Loucy (cell line): ENCODE results near the gene FOXG1.

Source experiments
- H2AFZ ChIP-seq: fragments of 200-600 bp; sonication (generic); 2 replicates; pipeline ENCODE4 v1.6.0; 2016; ENCODE audit warnings: antibody characterized with exemption, mild to moderate bottlenecking, low read length, moderate library complexity
- H3F3A ChIP-seq: fragments of 200-600 bp; 2 replicates; pipeline ENCODE4 v1.6.0; 2016; ENCODE audit warnings: antibody characterized with exemption, low read depth, mild to moderate bottlenecking
- H3K27me3 ChIP-seq: fragments of 200-600 bp; sonication (generic); 2 replicates; pipeline ENCODE4 v1.6.1; 2014; ENCODE audit warnings: low read length, mild to moderate bottlenecking; ENCODE audit not compliant: insufficient read depth, poor library complexity, severe bottlenecking
- H3K36me3 ChIP-seq: fragments of 200-600 bp; sonication (generic); 2 replicates; pipeline ENCODE4 v1.6.1; 2016; ENCODE audit warnings: low read length; ENCODE audit not compliant: insufficient read depth
- H3K4me1 ChIP-seq: fragments of 200-600 bp; sonication (generic); 2 replicates; pipeline ENCODE4 v1.5.1; 2014; ENCODE audit warnings: low read length, mild to moderate bottlenecking; ENCODE audit not compliant: insufficient read depth, poor library complexity, severe bottlenecking
- H3K4me2 ChIP-seq: fragments of 200-600 bp; sonication (generic); 2 replicates; pipeline ENCODE4 v1.6.0; 2014; ENCODE audit warnings: antibody characterized with exemption, low read length, low read depth, mild to moderate bottlenecking; ENCODE audit not compliant: poor library complexity, severe bottlenecking
- H3K4me3 ChIP-seq: fragments of 200-600 bp; sonication (generic); 2 replicates; pipeline ENCODE4 v1.5.1; 2014; ENCODE audit warnings: low read length, mild to moderate bottlenecking, mixed read lengths; ENCODE audit not compliant: poor library complexity, severe bottlenecking
- H3K79me2 ChIP-seq: fragments of 200-600 bp; sonication (generic); 2 replicates; pipeline ENCODE4 v1.6.1; 2014; ENCODE audit warnings: low read length; ENCODE audit not compliant: insufficient read depth
- H3K9ac ChIP-seq: fragments of 200-600 bp; sonication (generic); 2 replicates; pipeline ENCODE4 v1.6.0; 2014; ENCODE audit warnings: mild to moderate bottlenecking, low read depth, low read length, moderate library complexity; ENCODE audit not compliant: poor library complexity, severe bottlenecking
- H3K9me2 ChIP-seq: fragments of 200-600 bp; sonication (generic); replicated peaks from 2 replicates; pipeline ENCODE4 v1.6.1; 2016; ENCODE audit warnings: low read depth, low read length, mixed read lengths
- H3K9me3 ChIP-seq: fragments of 200-600 bp; sonication (generic); 2 replicates; pipeline ENCODE4 v1.6.1; 2014; ENCODE audit warnings: mild to moderate bottlenecking, antibody characterized with exemption, low read length, low read depth; ENCODE audit not compliant: insufficient read depth
- H4K20me1 ChIP-seq: fragments of 200-600 bp; sonication (generic); 2 replicates; pipeline ENCODE4 v1.6.0; 2014; ENCODE audit warnings: antibody characterized with exemption, low read length, mild to moderate bottlenecking; ENCODE audit not compliant: insufficient read depth, poor library complexity, severe bottlenecking
- EZH2phosphoT487 ChIP-seq: fragments of 200-600 bp; IDR thresholded peaks from 2 replicates; pipeline ENCODE4 v1.6.1; 2018; ENCODE audit warnings: antibody characterized with exemption, mild to moderate bottlenecking, moderate library complexity, borderline replicate concordance
- TF ChIP-seq, protein P1 (sequence below): fragments of 200-600 bp; sonication (generic); conservative IDR thresholded peaks from 2 replicates; pipeline ENCODE4 v1.5.1; 2014; ENCODE audit warnings: mild to moderate bottlenecking, antibody characterized with exemption, low read length

FOXG1 gene

DNA sequence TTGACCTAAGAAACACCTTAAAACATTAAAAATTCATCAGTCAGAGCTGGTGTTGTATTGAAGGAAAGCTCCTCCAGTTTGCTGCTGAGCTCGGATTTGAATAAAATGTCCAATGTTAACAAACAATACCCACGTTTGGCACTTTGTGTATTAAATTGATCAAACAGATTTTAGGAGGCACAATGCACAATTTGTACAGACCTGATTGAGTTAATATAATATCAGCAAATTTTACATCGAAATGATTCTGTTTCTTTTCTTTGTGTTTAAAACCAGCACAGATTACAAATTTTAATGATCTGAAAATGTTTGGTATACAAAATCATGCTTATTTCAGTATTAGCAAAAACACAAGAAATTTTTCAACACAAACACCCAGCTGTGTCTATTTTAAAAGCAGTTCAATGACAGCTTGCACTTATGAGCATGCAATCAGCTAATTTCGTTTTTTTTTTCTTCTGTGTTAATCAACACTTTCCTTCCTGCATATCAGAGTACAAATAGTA is 2.8 kb upstream of the FOXG1 start:
- no peak overlapping the region for H3K4me2 ChIP-seq
- H3K9ac ChIP-seq: no peak overlapping the region
- H2AFZ ChIP-seq: no peak overlapping the region

GRCh38 chr14:28764257-28765160 is 2.1 kb upstream of the FOXG1 start:
- H3K4me1 ChIP-seq: no peaks in the 10 kb centered on the region
- H3K27me3 ChIP-seq: no peaks in the 10 kb centered on the region
- no peaks in the 10 kb centered on the region for H3K9me3 ChIP-seq
- H3K79me2 ChIP-seq: no peaks in the 10 kb centered on the region
- H3F3A ChIP-seq: no peaks in the 10 kb centered on the region
- no peak for TF ChIP-seq EZH2phosphoT487
- TF ChIP-seq, protein P1, sequence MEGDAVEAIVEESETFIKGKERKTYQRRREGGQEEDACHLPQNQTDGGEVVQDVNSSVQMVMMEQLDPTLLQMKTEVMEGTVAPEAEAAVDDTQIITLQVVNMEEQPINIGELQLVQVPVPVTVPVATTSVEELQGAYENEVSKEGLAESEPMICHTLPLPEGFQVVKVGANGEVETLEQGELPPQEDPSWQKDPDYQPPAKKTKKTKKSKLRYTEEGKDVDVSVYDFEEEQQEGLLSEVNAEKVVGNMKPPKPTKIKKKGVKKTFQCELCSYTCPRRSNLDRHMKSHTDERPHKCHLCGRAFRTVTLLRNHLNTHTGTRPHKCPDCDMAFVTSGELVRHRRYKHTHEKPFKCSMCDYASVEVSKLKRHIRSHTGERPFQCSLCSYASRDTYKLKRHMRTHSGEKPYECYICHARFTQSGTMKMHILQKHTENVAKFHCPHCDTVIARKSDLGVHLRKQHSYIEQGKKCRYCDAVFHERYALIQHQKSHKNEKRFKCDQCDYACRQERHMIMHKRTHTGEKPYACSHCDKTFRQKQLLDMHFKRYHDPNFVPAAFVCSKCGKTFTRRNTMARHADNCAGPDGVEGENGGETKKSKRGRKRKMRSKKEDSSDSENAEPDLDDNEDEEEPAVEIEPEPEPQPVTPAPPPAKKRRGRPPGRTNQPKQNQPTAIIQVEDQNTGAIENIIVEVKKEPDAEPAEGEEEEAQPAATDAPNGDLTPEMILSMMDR: no peak
- H2AFZ ChIP-seq: no peak overlapping the region
- no peaks in the 10 kb centered on the region for H3K9me2 ChIP-seq
- no peak overlapping the region for H3K4me3 ChIP-seq
- H3K4me2 ChIP-seq: no peak overlapping the region
- H4K20me1 ChIP-seq: no peaks in the 10 kb centered on the region
- H3K9ac ChIP-seq: no peak overlapping the region
- H3K36me3 ChIP-seq: no peaks in the 10 kb centered on the region

More for the DNA sequence above, 2.8 kb upstream of the FOXG1 start:
- Histone ChIP-seq H3K4me3 (no peak overlapping the region), H3K9me2 (no peaks in the 10 kb centered on the region), H3F3A (no peaks in the 10 kb centered on the region), H3K27me3 (no peaks in the 10 kb centered on the region), H3K36me3 (no peaks in the 10 kb centered on the region), H3K79me2 (no peaks in the 10 kb centered on the region), H3K4me1 (no peaks in the 10 kb centered on the region), H4K20me1 (no peaks in the 10 kb centered on the region), H3K9me3 (no peaks in the 10 kb centered on the region)
- TF ChIP-seq EZH2phosphoT487: no peak
- TF ChIP-seq, protein P1: no peak

DNA sequence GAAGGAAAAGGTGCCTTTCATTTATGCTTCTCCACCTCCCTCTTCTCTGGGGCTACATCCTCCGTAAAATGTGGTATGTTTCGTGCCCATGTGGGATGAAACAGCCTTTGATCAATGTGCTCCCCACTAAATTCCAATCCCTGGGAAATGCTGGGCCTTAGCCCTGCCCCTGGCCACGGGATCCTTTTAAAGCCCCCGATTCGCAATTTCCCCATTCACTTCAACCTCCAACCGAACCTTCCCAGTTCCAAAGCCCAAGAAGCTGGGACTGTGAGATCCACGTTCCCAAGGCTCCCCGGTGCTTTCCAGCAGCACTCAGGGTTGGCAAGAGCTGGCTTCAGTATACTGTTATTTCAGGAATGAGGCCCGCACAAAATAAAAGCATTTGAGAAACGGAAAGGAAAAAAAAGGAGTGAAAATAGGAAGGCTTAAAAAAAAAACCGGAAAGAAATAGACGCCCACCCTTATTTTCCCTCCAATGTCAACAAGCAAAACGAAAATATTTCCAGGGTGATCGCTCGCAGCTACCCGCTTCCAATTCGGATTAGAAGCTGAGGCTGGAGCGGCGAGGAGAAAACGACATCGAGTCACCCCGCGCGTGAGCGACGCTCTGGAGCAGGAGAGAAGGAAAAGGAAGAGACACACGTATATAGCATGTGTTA is 1.3 kb upstream of the FOXG1 start:
- Histone ChIP-seq H3K9me3 (no peaks in the 10 kb centered on the region), H3F3A (no peaks in the 10 kb centered on the region), H3K9ac (no peak overlapping the region), H3K4me2 (no peak overlapping the region), H3K4me3 (no peak overlapping the region), H3K4me1 (no peaks in the 10 kb centered on the region), H3K79me2 (no peaks in the 10 kb centered on the region), H4K20me1 (no peaks in the 10 kb centered on the region), H3K36me3 (no peaks in the 10 kb centered on the region), H2AFZ (no peak overlapping the region), H3K27me3 (no peaks in the 10 kb centered on the region), H3K9me2 (no peaks in the 10 kb centered on the region)
- TF ChIP-seq, protein P1: no peak
- TF ChIP-seq EZH2phosphoT487: no peak
